ENCODE data around the gene RYK. TPM values are rescaled to one million over a fixed set of nuclear protein-coding genes. Genes with fewer than 3 reads are reported as not detected.

RYK gene
- total RNA-seq, 4 donors from 2014 or later, result 95.2 to 168 (median 108) TPM

GRCh38 chr3:134239538-134239937, 11.1 kb downstream of the RYK start:
- peaks cover 52 to 72% of the 10 kb centered on the region in 2 donors for H3K4me1 ChIP-seq
- WGBS, 2 donors, result 92 to 96% methylated on average over 1 of the region's 1 CpG
- H3K27ac ChIP-seq, result peak overlapping the region in 1 of 3 donors; percentile 69

GRCh38 chr3:134237454-134238145, 13.1 kb downstream of the RYK start:
- Histone ChIP-seq H3K27me3 (no peaks in the 10 kb centered on the region), H3K4me3 (replicated peaks in 1 of 3) (no peak overlapping the region), H3K36me3 (no peaks in the 10 kb centered on the region), H3K4me1 (peaks cover 48 to 61% of the 10 kb centered on the region in 2 donors), H3K9me3 (no peaks in the 10 kb centered on the region), H3K27ac (peak overlapping the region; percentile 0 to 69 (median 15))
- no peak for DNase-seq
- TF ChIP-seq CTCF (IDR thresholded peaks at IDR 0.05), result no peak
- TF ChIP-seq POLR2A (IDR thresholded peaks at IDR 0.05), result no peak
- intact Hi-C loops (cut with DNase I), result no loop called here
- 83 to 85% methylated on average over 4 of the region's 4 CpGs for WGBS, 2 donors

More at GRCh38 chr3:134239538-134239937, 11.1 kb downstream of the RYK start:
- no peaks in the 10 kb centered on the region for H3K36me3 ChIP-seq
- intact Hi-C loops (cut with DNase I), result no loop called here
- no peak for DNase-seq
- no peaks in the 10 kb centered on the region for H3K27me3 ChIP-seq
- no peak for TF ChIP-seq CTCF (IDR thresholded peaks at IDR 0.05)
- no peak for TF ChIP-seq POLR2A (IDR thresholded peaks at IDR 0.05)
- H3K4me3 ChIP-seq (replicated peaks in 1 of 3), result no peak overlapping the region
- H3K9me3 ChIP-seq, result no peaks in the 10 kb centered on the region

GRCh38 chr3:134236505-134237170, 14.0 kb downstream of the RYK start:
- WGBS, 2 donors, result 64 to 70% methylated on average over 3 of the region's 3 CpGs
- H3K4me1 ChIP-seq, result peaks cover 44 to 56% of the 10 kb centered on the region in 2 donors

GRCh38 chr3:134235577-134236076, 15.0 kb downstream of the RYK start:
- H3K27me3 ChIP-seq, result no peaks in the 10 kb centered on the region
- H3K27ac ChIP-seq, result peak overlapping the region in 2 of 3 donors; percentile 2 to 40
- H3K4me1 ChIP-seq, result peaks cover 47 to 61% of the 10 kb centered on the region in 2 donors
- intact Hi-C loops (cut with DNase I), result no loop called here
- H3K9me3 ChIP-seq, result no peaks in the 10 kb centered on the region
- H3K36me3 ChIP-seq, result no peaks in the 10 kb centered on the region
- H3K4me3 ChIP-seq (replicated peaks in 1 of 3), result no peak overlapping the region
- TF ChIP-seq CTCF (IDR thresholded peaks at IDR 0.05) (no peak), POLR2A (IDR thresholded peaks at IDR 0.05) (no peak)
- no peak for DNase-seq
- WGBS, 2 donors, result 94 to 95% methylated on average over 3 of the region's 3 CpGs

More at GRCh38 chr3:134236505-134237170, 14.0 kb downstream of the RYK start:
- no peak for TF ChIP-seq POLR2A (IDR thresholded peaks at IDR 0.05)
- TF ChIP-seq CTCF (IDR thresholded peaks at IDR 0.05), result no peak
- intact Hi-C loops (cut with DNase I), result no loop called here
- Histone ChIP-seq H3K27ac (peak overlapping the region in 2 of 3 donors; percentile 0 to 69), H3K9me3 (no peaks in the 10 kb centered on the region), H3K4me3 (replicated peaks in 1 of 3) (no peak overlapping the region), H3K36me3 (no peaks in the 10 kb centered on the region), H3K27me3 (no peaks in the 10 kb centered on the region)
- DNase-seq, result no peak

- H3K27ac ChIP-seq, result no peak overlapping the region
- no peak overlapping the region for H3K4me3 ChIP-seq (replicated peaks in 1 of 3)
- no peaks in the 10 kb centered on the region for H3K9me3 ChIP-seq
- no peaks in the 10 kb centered on the region for H3K27me3 ChIP-seq
- intact Hi-C loops (cut with DNase I), result no loop called here
- peaks cover 29 to 42% of the 10 kb centered on the region in 2 donors for H3K4me1 ChIP-seq
- TF ChIP-seq CTCF (IDR thresholded peaks at IDR 0.05) (no peak), POLR2A (IDR thresholded peaks at IDR 0.05) (no peak)
- DNase-seq, result no peak
- H3K36me3 ChIP-seq, result no peaks in the 10 kb centered on the region
These were observed 17.7 kb downstream of the RYK start for GRCh38 chr3:134232951-134233350.
